GM18870 (cell line): ENCODE results near the gene PARD6B.
"Not testable (repeated sequence)": the region's sequence is repeated elsewhere in the genome, so short reads cannot be mapped to it uniquely, and the experiment has no call there.

Source experiments
- ATAC-seq: cut with Tn5 transposase; IDR thresholded peaks from one replicate; pipeline ENCODE4 v1.9.1; 2021; ENCODE audit warnings: moderate library complexity; ENCODE audit not compliant: unreplicated experiment

The PARD6B gene, protein sequence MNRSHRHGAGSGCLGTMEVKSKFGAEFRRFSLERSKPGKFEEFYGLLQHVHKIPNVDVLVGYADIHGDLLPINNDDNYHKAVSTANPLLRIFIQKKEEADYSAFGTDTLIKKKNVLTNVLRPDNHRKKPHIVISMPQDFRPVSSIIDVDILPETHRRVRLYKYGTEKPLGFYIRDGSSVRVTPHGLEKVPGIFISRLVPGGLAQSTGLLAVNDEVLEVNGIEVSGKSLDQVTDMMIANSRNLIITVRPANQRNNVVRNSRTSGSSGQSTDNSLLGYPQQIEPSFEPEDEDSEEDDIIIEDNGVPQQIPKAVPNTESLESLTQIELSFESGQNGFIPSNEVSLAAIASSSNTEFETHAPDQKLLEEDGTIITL

DNA sequence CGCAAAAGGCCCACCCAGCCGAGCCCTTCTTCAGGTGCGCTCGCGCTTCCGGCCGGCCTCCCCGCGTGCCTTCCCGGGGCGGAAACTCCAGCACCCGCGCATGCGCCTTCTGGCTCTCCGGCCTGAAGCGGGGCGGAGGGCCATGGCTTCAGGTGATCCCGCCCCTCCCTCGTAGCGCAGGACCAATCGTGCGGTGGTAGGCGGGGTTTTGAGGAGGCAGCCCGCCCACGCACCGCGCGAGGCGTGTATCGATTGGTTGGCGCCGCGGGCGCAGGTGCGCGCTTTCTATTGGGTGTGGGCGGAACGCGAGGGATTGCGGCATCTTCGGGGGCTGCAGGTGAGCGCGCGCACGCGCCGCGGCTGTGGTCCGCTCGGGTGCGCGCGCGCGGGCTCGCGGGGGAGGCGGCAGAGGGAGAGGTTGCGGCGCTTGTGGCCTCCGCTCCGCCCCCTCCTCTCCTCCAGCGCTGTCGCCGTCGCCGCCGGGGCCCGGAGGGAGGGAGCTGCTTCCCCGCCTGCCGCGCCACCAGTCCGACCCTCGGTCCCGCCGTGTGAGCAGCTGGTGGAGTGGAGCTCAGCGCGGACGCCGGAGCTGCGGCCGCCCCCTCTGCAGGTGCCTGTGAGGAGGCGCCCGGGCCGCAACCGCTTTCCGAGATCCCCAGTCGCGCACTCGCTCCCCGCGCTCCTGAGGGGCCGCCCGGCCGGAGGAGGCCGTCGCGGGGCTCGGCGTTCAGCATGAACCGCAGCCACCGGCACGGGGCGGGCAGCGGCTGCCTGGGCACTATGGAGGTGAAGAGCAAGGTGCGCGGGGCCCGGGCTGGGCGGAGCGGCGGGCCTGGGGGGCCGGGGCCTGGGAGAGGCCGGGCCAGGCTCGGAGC, at the start of gene PARD6B:
Gene PARD6B (plus strand): TSS at position 526 of the 875 bp plus-strand sequence. CDS start 207 bp downstream, at position 733.
- ATAC-seq, result peak; percentile 82

- no peak for ATAC-seq
Observed at GRCh38 chr20:50682065-50682464, 49.3 kb upstream of the PARD6B start.

- ATAC-seq, result no peak
Observed at GRCh38 chr20:50682947-50683530, 48.3 kb upstream of the PARD6B start.

DNA sequence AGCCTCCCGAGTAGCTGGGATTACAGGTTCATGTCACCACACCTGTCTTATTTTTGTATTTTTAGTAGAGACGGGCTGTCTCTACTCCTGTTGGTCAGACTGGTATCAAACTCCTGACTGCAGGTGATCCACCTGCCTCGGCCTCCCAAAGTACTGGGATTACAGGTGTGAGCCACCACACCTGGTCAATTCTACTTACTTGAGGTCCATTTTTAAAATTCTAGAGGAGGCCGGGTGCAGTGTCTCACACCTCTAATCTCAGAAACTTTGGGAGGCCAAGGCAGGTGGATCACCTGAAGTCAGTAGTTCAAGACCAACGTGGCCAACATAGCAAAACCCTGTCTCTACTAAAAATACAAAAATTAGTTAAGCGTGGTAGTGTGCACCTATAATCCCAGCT, 47.8 kb upstream of the PARD6B start:
- no peak for ATAC-seq

GRCh38 chr20:50686821-50687220, 44.6 kb upstream of the PARD6B start:
- ATAC-seq, result no peak

- no peak for ATAC-seq
Observed at GRCh38 chr20:50688256-50688975, 43.0 kb upstream of the PARD6B start.

- no peak for ATAC-seq
Observed at GRCh38 chr20:50689864-50690649, 41.3 kb upstream of the PARD6B start.

GRCh38 chr20:50690650-50691572, 40.5 kb upstream of the PARD6B start, which contains the start of gene RIPOR3:
RIPOR3 (minus strand) TSS chr20:50691542; CDS start chr20:50691128, 414 bp downstream.
- no peak for ATAC-seq

DNA sequence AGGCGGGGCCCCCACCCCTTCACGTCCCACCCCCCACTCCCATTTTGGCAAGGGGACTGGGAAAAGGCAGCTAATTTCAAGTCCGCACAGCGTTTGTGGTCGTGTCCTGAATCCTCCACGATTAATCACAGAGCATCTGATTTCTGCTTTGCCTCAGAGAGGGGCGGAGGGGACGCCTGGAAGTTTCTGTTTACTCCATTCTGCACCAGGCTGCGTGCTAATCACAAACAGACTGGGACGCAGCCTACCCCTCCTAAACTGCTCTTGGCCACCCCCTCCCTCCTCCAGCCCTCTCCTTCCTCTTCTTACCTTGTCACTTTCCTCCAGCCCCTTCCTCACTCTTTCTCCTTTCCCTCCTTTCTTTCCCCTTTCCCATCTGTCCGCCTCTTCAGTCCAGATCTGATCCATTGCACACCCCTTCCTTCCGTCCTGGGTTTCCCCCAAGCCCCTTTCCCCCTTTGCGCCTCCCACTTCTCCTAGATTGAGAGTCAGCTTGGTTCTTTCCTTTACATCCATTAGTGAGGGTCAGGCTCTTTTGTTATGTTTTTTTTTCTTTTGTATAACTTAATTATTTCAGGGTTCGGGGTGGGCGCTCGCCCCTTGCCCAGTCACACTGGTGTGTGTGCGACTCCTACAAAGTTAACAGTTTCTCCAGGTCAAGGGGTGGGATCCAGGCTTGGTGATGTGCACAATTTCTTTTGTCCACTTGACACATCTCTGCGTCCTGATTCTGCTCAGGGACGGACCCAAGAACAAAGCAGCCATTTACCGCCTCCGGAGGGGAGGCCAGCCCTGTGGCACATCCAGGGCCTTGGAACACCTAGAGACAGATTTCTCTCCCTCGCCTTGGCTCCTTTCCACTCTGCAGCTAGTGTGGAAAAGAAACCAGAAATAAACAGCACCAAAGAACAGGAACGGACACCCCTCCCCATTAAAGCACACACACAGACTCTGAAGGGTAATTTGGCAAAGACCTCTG, 39.5 kb upstream of the PARD6B start:
- no peak for ATAC-seq

DNA sequence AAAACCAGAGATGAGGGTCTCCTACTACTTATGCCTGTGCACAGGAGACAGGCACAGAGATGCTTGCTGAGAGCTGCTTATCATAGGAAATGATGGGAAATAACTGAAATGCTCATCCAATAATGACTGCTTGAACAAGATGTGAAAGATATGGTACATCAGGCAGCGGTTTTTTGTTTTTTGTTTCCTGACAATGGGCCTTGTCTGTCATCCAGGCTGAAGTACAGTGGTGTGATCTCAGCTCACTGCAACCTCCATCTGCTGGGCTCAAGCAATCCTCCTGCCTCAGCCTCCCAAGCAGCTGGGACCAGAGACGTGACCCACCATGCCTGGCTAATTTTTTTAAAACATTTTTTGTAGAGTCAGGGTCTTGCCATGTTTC, 38.8 kb upstream of the PARD6B start:
- no peak for ATAC-seq

GRCh38 chr20:50693001-50693400, 38.4 kb upstream of the PARD6B start:
- ATAC-seq, result no peak

DNA sequence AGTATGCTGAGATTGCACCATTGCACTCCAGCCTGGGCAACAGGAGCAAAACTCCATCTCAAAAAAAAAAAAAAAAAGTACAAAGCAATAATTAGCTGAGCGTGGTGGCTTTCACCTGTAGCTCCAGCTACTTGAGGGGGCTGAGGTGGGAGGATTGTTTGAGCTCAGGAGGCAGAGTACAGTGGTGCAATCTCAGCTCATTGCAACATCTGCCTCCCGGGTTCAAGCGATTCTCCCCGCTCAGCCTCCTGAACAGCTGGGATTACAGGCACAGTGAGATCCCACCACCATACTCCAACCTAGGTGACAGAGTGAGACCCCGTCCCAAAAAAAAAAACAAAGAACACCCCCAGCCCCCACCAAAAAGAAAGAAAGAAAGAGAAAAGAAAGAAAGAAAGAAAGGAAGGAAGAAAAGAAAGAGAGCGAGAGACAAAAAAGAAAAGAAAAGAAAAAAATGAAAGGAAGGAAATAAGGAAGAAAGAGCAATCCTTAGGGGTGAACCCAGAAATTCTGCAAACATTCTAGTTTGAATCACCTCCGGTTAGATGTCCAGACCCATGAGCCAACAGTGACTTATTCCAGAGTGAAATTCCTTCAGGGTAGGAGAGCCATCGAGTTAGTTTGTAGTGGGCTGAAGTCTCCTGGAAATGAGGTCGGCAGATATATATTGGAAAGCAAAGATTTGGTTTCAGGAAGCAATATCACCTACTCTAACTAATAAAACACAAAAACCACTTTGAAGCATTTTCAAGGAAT, 36.8 kb upstream of the PARD6B start:
- no peak for ATAC-seq

DNA sequence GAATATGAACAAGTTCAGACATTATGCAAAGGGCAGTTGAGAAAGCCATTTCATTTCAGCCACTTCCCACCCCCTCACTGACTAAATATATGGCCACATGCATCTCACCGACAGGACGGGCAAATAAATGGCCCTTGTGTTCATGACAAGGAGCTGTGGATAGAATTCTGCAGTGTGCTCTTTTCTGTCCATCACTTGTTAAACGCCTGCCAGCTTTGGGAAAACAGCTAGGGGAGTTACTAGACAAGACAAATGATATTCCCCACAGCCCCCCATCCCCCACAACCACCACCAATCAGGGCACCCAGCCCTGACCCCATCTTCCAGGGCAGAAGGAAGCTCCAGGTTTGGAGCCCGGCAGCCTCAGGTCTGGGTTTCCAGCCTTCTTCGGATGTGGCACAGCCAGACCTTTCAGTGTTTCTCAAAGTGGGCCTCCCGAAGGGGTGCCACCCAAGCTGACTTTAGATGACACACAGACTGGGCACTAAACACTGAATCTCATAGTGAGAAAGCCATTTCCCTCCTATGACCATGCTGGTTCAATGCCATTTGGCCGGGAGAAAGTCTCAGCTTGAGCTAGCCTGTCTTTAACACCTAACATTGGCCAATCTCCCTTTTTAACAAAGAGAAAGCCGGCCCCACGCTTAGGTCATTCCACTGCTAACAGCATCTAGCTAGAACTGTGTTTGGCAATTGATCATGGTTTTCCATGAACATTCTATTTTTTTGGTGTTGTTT, 36.1 kb upstream of the PARD6B start:
- no peak for ATAC-seq

DNA sequence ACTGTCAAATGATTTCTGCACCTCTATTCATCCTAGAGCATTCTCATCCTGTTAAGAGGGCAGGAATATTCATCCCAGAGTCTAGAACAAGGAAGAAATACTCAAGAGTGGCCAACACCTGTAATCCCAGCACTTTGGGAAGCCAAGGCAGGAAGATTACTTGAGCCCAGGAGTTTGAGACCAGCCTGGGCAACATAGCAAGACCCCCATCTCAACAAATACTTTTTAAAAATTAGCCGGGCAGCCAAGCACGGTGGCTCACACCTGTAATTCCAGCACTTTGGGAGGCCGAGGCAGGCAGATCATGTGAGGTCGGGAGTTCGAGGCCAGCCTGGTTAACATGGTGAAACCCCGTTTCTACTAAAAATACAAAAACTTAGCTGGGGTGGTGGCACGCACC, 33.1 kb upstream of the PARD6B start:
- not testable (repeated sequence) for ATAC-seq

- ATAC-seq, result no peak
Observed at GRCh38 chr20:50699688-50700087, 31.7 kb upstream of the PARD6B start.
